GM21529 (cell line): Measurements from ENCODE around the gene ZNF92.
"Not testable (repeated sequence)": the region's sequence is repeated elsewhere in the genome, so short reads cannot be mapped to it uniquely, and the experiment has no call there.

Experiments
- ATAC-seq: cut with Tn5 transposase; IDR thresholded peaks from one replicate; pipeline ENCODE4 v1.9.1; 2021; ENCODE audit not compliant: unreplicated experiment

The ZNF92 gene

GRCh38 chr7:65423286-65423685 lies 49.6 kb downstream of the ZNF92 start:
- not testable (repeated sequence) for ATAC-seq

DNA sequence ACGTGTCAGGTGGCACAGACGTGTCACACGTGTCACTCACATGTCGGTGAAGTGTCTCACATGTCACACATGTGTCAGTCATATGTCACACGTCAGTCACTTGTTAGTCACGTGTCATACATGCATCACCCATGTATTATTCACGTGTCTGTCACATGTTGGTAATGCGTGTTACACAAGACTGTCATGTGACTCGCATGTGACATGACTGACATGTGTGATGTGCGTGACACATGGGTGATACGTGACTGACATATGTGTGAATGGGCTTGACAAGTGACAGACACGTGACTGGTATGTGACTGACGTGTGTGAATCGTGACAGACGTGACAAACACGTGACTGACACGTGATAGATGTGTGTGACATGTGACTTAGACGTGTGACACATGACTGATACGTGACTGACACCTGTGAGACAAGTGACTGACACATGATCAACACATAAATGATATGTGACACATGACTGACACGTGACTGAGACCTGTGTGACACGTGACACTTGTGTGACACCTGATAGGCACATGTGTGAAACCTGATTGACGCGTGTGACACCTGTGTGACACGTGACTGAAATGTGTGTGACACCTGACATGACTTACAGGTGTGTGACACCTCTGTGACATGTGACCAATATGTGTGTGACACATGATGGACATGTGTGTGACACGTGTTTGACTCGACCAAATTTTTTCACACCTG lies 56.1 kb downstream of the ZNF92 start:
- no peak for ATAC-seq

GRCh38 chr7:65430344-65431186 lies 56.9 kb downstream of the ZNF92 start:
- no peak for ATAC-seq

DNA sequence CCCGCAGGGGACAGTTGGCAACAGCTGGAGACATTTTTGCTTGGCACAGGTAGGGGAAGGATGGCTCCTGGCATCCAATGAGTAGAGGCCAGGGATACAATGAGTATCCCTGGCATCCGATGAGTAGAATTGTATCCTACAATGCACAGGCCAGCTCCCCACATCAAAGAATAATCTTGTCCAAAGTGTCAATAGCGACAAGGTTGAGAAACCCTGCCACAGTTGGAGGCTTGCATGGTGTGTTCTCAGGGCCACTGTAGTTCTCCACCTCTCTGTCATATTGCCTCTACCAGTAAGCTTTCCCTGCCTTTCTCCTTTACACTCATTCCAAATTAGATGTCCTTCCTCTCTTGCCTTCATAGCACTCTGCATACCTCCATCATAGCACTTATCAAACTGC lies 60.7 kb downstream of the ZNF92 start:
- ATAC-seq: no peak

GRCh38 chr7:65436163-65436562 lies 62.5 kb downstream of the ZNF92 start:
- ATAC-seq: no peak

GRCh38 chr7:65438598-65438997 lies 64.9 kb downstream of the ZNF92 start:
- no peak for ATAC-seq

- no peak for ATAC-seq
Measured at GRCh38 chr7:65441010-65441409, 67.4 kb downstream of the ZNF92 start.

- ATAC-seq: no peak
Measured at GRCh38 chr7:65444205-65444842, 70.7 kb downstream of the ZNF92 start.

- no peak for ATAC-seq
Measured at GRCh38 chr7:65444899-65445823, 71.5 kb downstream of the ZNF92 start.

GRCh38 chr7:65447041-65447440 lies 73.4 kb downstream of the ZNF92 start:
- not testable (repeated sequence) for ATAC-seq

GRCh38 chr7:65448816-65449504 lies 75.3 kb downstream of the ZNF92 start:
- ATAC-seq: no peak

DNA sequence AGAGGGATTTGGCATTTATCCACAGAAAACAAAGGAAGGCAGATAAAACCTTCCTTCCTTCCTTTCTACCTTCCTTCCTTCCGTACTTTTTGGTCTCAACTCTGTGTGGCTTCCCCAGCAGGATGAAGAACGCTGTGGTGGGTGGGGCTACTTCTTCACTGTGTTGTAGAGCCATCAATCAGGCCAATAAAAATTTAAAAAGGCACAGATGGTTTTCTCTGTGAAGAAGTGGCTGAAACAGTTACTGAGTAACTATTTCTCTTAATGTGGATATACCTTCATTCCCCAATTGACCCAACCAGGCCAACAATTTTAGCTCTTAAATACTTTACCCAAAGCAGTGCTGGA lies 75.8 kb downstream of the ZNF92 start:
- no peak for ATAC-seq
